Pons (tissue), 1 donor: ENCODE data around the gene DLST.

Experiments used
- DNase-seq: peaks from one replicate; pipeline ENCODE4 v3.0.0-alpha.2; 2016; ENCODE audit warnings: low spot score

Gene DLST

GRCh38 chr14:74896400-74896799, 14.7 kb downstream of the DLST start:
- DNase-seq = no peak

- DNase-seq = no peak
Observed at GRCh38 chr14:74897642-74898041, 15.9 kb downstream of the DLST start.

GRCh38 chr14:74898083-74898482, 16.4 kb downstream of the DLST start:
- no peak for DNase-seq

GRCh38 chr14:74898694-74899093, 17.0 kb downstream of the DLST start:
- no peak for DNase-seq

- DNase-seq = peak; percentile 60
Observed at GRCh38 chr14:74902941-74903705, 21.4 kb downstream of the DLST start.

GRCh38 chr14:74904635-74905503, 23.2 kb downstream of the DLST start:
- DNase-seq = no peak

GRCh38 chr14:74905595-74906142, 24.0 kb downstream of the DLST start:
- DNase-seq = peak; percentile 47

- DNase-seq = no peak
Observed at GRCh38 chr14:74906925-74907521, 25.3 kb downstream of the DLST start.

- DNase-seq = no peak
Observed at GRCh38 chr14:74907744-74908143, 26.0 kb downstream of the DLST start.

GRCh38 chr14:74908861-74909341, 27.2 kb downstream of the DLST start:
- no peak for DNase-seq

GRCh38 chr14:74909501-74909900, 27.8 kb downstream of the DLST start:
- no peak for DNase-seq

- DNase-seq = no peak
Observed at GRCh38 chr14:74909911-74910310, 28.2 kb downstream of the DLST start.

- no peak for DNase-seq
Observed at GRCh38 chr14:74910556-74910955, 28.8 kb downstream of the DLST start.

GRCh38 chr14:74911221-74911620, 29.5 kb downstream of the DLST start:
- DNase-seq = no peak

- DNase-seq = no peak
Observed at GRCh38 chr14:74911704-74912103, 30.0 kb downstream of the DLST start.

GRCh38 chr14:74912111-74912510, 30.4 kb downstream of the DLST start:
- DNase-seq = no peak

GRCh38 chr14:74912801-74913200, 31.1 kb downstream of the DLST start:
- no peak for DNase-seq

- DNase-seq = no peak
Observed at GRCh38 chr14:74913393-74913910, 31.7 kb downstream of the DLST start.

- DNase-seq = peak; percentile 80
Observed at GRCh38 chr14:74913986-74914573, 32.4 kb downstream of the DLST start.

- DNase-seq = no peak
Observed at GRCh38 chr14:74915426-74915825, 33.7 kb downstream of the DLST start.

GRCh38 chr14:74915826-74916225, 34.1 kb downstream of the DLST start:
- no peak for DNase-seq

- DNase-seq = no peak
Observed at GRCh38 chr14:74917178-74917543, 35.4 kb downstream of the DLST start.
